Left lobe of liver (tissue), 2 donors: Measurements from ENCODE around the gene B4GAT1. TPM values are rescaled to one million over a fixed set of nuclear protein-coding genes. Genes with fewer than 3 reads are reported as not detected.
"Not testable (repeated sequence)": the region's sequence is repeated elsewhere in the genome, so short reads cannot be mapped to it uniquely, and the experiment has no call there.

Experiments used
- ATAC-seq: fragments of 200-7000 bp; cut with Tn5 transposase; one replicate; pipeline ENCODE4 v1.9.1; 2020; ENCODE audit warnings: mild to moderate bottlenecking, moderate library complexity
- DNase-seq: peaks from one replicate; pipeline ENCODE4 v3.0.0-alpha.2; 2020; ENCODE audit warnings: low spot score
- total RNA-seq: library from RNA; stranded (reverse); gene quantifications from one replicate; pipeline ENCODE4 v1.2.1, GENCODE V29; 2021
- donor health status: DM: no; HTN: no; CAD: no; lungs with moderate emphysema.
- donor health status: DM: no; HTN: yes; CAD: no.

The B4GAT1 gene
- total RNA-seq, result 19.4 TPM

- peak; percentile 68 for ATAC-seq
- DNase-seq, result peak; percentile 81
These were observed at the start of gene B4GAT1 for GRCh38 chr11:66347425-66348276. Gene B4GAT1, minus strand, starts transcription at chr11:66347629. Its CDS starts 84 bp downstream, at chr11:66347545.

GRCh38 chr11:66393954-66394353 is 46.5 kb upstream of the B4GAT1 start:
- no peak for DNase-seq
- no peak for ATAC-seq

DNA sequence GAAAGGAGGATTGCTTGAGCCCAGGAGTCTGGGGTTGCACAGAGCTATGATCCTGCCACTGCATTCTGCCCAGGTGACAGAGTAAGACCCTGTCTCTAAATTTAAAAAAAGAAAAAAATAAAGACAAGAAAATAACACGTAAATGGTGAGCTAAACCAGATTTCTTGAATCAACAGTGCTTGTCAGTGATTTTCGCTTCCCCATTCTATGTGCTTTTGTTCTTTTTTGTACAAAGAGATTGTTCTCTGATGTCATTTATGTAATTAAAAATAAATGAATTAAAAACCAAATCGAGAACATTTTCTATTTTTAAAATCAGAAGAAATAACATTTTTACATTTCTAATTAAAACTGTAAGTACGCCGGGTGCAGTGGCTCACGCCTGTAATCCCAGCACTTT is 43.9 kb upstream of the B4GAT1 start:
- DNase-seq, result no peak
- ATAC-seq, result no peak

DNA sequence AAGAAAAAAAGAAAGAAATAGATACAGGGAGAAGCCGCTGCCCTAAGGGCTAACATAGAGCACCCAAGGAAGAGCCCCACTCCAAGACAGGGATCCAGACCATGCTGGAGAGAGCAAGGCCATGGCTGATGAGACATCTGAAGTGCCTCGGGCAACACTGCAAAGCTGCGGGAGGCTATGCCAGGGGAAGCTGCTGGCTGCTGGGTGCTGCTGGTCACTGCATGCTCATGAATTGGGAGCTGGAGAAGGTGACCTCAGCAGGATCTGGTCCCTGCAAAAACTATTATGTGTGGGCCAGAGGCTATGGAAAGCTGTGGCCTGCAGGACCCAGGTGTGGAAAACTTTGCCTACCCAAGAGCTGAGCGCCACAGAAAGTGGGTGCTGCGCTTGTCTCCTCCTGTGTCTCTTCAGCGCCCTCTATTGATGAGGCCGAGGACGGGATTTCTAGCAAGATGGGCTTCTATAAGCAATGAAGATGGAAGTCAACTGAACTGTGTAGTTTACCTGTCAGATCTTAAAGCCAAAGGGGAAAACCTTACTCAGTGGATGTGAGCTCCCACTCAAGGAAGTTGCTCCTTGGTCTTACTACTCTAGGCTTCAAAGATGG is 41.5 kb upstream of the B4GAT1 start:
- no peak for DNase-seq
- ATAC-seq, result peak; percentile 89

GRCh38 chr11:66386171-66387069 is 39.0 kb upstream of the B4GAT1 start:
- DNase-seq, result peak; percentile 78
- peak; percentile 93 for ATAC-seq

DNA sequence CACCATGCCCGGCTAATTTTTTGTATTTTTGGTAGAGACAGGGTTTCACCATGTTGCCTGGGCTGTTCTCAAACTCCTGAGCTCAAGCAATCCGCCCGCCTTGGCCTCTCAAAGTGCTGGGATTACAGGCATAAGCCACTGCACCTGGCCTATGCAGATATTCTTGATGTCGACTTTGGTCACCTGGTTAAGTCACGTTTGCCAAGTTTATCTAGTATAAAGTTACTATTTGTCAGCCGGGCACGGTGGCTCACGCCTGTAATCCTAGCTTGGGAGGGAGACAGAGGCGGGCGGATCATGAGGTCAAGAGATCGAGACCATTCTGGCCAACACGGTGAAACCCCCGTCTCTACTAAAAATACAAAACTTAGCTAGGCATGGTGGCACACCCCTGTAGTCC is 36.9 kb upstream of the B4GAT1 start:
- not testable (repeated sequence) for ATAC-seq, DNase-seq

DNA sequence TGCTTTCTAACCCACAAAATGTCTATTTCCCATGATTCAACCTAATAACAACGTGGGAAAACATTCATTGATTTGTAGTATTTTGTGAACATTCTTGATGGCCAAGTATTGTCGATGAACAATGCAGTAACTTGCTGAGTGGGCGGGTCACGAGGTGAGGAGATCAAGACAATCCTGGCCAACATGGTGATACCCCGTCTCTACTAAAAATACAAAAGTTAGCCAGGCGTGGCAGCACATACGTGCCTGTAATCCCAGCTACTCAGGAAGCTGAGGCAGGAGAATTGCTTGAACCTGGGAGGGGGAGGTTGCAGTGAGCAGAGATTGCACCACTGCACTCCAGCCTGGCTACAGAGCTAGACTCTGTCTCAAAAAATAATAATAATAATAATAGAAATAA is 32.8 kb upstream of the B4GAT1 start:
- DNase-seq, result not testable (repeated sequence)

DNA sequence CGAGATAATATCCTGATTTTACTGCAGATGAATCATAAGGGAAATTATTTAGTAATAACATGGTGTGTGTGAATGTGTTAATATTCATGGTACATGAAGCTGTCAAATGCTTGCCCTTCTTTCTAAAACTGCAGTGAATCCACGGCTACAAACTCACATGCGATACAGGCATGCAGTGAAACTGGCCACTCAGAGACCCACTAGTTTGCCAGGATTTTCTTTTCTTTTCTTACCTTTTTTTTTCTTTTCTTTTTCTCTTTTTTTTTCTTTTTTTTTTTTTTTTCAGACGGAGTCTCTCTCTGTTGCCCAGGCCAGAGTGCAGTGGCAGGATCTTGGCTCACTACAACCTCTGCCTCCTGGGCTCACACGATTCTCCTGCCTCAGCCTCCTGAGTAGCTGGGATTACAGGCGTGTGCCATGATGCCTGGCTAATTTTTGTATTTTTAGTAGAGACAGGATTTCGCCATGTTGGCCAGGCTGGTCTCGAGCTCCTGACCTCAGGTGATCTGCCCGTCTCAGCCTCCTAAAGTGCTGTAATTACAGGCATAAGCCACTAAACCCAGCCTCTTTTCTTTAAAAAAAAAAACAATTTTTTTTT is 26.4 kb upstream of the B4GAT1 start:
- not testable (repeated sequence) for DNase-seq, ATAC-seq

More for the DNA sequence above, 32.8 kb upstream of the B4GAT1 start:
- not testable (repeated sequence) for ATAC-seq

- no peak for ATAC-seq
These were observed 25.8 kb upstream of the B4GAT1 start for GRCh38 chr11:66373265-66373664.

DNA sequence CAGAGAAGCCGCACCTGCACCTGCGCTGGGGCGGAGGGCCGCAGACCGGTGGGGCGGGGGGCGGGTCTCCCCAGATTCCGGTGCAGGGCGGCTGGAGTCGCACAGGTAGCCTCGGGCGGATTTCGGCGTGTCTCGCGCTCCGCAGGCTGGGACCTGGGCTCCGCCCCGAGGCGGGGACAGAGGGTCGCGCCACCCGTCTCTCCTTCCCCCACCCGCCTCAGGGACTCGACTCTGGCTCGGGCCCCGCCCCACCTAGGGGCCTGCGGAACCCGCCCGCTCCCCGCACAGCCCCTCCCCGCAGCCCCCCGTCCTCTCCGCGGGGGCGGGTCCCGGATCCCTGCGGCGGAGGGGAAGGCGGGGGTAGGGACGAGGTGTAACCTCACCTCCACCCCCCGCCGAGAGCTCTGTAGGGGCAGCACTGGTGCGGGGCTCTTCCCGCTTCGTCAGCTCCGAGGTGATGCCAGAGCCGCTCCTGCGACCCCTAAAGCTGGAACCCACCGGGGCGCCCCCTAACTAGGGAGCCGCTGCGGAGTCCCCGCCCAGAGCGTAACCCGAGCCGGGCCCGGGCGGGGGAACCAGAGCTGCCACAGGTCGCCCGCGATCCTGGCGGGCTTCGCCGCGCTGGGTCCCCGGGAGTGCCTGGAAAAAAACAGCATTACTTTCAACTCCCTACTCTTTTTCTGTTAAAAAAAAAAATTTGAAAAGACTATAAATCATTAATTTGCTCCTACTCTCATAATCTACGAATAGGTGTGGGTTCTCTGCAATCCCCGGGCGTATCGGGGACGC is 24.4 kb upstream of the B4GAT1 start, which contains the start of gene SLC29A2:
TSS of gene SLC29A2 (minus strand) at position 134 of the 789 bp plus-strand sequence. CDS start 169 bp downstream, outside the sequence.
- DNase-seq, result peak; percentile 58

More at GRCh38 chr11:66373265-66373664, 25.8 kb upstream of the B4GAT1 start:
- no peak for DNase-seq

GRCh38 chr11:66369073-66369894 is 21.9 kb upstream of the B4GAT1 start:
- DNase-seq (no peak), ATAC-seq (no peak)

More for the DNA sequence above, 24.4 kb upstream of the B4GAT1 start, which contains the start of gene SLC29A2:
- peak; percentile 64 for ATAC-seq

DNA sequence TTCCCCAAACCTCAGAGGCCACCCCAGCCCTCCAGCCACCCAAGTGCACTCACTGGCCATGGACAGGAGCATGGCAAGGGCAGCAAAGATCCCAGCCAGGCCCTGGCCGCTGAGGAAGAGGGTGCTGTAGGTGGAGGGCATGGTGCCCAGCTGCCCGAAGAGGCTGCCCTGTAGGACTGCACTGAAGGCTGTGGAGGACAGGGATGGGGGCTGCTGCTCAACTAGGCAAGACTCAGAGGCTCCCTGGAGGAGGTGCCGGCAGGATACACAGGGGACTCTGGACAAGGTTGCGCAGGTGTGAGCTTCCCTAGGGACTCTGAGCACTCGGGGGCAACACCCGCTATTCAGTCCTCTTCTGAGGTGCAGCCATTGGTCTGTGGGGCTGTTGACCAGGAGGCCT is 21.1 kb upstream of the B4GAT1 start:
- DNase-seq (no peak), ATAC-seq (no peak)

DNA sequence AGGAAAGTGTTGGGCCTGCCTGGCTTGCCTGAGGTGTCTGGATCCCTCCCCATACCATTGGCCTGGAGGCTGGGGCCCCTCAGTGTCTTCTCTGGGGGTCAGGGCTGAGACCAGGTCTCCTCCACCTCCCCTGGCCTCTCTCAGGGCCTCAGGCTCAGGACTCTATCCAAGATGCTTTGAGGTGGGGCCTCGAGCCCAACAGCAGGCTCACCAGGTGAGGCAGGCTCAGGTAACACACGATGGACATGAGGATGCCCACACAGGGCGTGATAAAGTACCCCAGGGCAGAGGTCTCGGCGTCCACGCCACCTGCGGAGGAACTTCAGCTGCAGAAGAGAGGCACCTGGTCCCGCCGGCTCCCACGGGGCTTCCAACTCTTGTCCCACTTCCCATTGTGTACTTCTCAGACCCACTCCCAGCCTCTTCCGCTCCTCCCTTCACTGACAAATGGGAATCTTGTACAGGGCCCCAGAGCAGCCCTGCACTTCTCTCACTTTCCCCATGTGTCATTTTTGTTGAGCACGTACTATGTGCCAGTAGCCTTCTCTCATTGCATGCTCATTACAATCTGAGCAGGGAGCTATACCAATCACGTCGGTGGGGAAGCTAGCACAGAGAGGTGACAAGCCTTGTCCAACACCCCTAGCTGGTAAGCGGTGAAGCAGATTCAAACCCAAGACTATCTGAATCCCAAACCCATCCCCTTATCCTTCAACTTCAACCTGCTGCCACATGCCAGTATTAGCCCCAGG is 20.3 kb upstream of the B4GAT1 start:
- DNase-seq (no peak), ATAC-seq (no peak)

DNA sequence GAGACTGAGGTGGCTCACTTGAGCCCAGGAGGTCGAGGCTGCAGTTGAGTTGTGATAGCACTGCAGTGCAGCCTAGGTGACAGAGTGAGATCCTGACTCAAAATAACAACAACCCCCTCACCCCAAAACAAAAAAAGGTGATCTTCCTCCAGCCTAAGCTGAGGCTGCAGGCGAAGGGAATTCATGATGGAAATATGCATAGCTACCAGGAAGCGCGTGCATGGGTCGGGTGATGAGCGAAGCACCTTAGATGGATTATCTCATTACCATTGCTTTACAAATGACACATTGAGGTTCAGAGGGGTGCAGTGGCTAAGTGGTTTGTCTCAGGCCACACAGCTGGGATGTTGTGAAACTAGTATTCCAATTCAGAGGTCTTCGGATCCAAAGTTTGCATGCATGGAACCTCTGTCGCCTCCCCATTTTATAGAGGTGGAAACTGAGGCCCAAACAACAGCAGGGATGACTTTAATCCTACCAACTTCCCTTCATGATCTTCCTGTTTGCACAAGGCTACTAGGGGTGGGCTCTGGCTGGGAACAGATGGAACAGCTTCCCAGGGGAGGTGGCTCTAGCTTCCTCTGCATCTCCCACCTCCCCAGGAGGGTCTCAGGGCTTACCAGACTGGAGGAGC is 19.5 kb upstream of the B4GAT1 start:
- no peak for DNase-seq
- ATAC-seq, result no peak

GRCh38 chr11:66365711-66366619 is 18.5 kb upstream of the B4GAT1 start:
- ATAC-seq (peak; percentile 9), DNase-seq (no peak)

DNA sequence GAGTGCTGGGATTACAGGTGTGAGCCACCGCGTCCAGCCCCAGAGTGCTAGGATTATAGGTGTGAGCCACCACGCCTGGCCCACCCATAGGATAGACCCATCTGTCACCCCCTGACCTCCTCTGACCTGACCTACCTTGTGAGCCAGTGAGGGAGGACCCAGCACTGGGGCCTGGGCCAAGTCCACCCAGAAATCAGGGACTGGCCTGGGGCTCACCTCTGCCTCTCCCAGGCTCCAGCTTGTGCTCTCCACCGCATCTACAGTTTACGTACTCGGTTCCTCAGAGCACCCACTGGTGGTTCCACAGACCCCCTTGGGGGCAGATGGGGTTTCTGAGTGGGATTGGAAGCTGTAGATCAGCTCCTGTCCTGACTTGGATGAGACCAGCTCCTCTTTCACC is 17.7 kb upstream of the B4GAT1 start:
- no peak for DNase-seq

More for the DNA sequence above, 17.7 kb upstream of the B4GAT1 start:
- ATAC-seq, result no peak
